ENCODE measurements around the gene ACTR3.

DNA sequence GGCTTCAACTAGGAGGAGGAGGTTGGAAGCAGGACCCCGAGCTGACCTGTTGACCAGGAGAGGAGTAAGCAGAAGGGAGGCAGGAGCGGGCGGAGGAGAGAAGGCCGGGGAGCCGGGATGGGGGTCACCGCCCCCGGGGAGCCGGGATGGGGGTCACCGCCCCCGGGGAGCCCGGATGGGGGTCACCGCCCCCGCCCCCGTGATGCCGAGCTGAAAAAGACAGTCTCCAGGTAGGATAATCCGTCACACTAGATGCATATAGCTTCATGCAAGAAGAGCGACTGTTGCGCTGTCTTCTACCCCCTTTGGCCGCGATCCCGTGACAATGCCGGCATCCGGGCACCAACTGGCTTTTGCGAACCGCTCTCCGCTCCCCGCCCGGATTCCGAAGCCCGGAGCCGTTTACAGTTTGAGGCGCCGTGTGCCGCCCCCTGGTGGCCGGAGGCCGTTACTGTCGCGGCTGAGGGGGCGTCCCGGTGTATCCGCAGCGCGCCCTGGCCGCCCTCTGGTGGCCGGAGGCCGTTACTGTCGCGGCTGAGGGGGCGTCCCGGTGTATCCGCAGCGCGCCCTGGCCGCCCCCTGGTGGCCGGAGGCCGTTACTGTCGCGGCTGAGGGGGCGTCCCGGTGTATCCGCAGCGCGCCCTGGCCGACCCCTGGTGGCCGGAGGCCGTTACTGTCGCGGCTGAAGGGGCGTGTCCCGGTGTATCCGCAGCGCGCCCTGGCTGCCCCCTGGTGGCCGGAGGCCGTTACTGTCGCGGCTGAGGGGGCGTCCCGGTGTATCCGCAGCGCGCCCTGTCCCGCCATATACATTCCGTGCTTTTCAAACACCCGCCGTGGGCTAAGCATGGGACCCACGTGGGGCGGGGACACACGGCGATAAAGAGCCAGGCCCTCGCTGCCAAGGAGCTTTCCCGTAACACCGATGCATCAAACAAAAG is 89.6 kb downstream of the ACTR3 start:
- TF ChIP-seq PAX5 (IDR thresholded peaks at IDR 0.05; ENCODE audit: insufficient read depth, low read length, severe bottlenecking) (no peak), POLR2A (IDR thresholded peaks at IDR 0.05; ENCODE audit: low read depth, low read length) (no peak), POLR2AphosphoS5 (IDR thresholded peaks at IDR 0.05; ENCODE audit: low read depth, low read length) (no peak)

Data from GM12891 (cell line).